GM18858 (cell line): ENCODE results near the gene WDFY4.

ENCODE experiments used
- ATAC-seq: cut with Tn5 transposase; IDR thresholded peaks from one replicate; pipeline ENCODE4 v1.9.1; 2021; ENCODE audit not compliant: unreplicated experiment

Gene WDFY4

GRCh38 chr10:48742891-48743860 is 58.5 kb downstream of the WDFY4 start:
- no peak for ATAC-seq

GRCh38 chr10:48744587-48744986 is 59.9 kb downstream of the WDFY4 start:
- ATAC-seq = peak; percentile 42

GRCh38 chr10:48745662-48746245 is 61.1 kb downstream of the WDFY4 start:
- ATAC-seq = no peak

GRCh38 chr10:48748573-48748972 is 63.9 kb downstream of the WDFY4 start:
- ATAC-seq = no peak

GRCh38 chr10:48749254-48749787 is 64.6 kb downstream of the WDFY4 start:
- no peak for ATAC-seq

GRCh38 chr10:48750019-48750418 is 65.3 kb downstream of the WDFY4 start:
- ATAC-seq = no peak

GRCh38 chr10:48750991-48751390 is 66.3 kb downstream of the WDFY4 start:
- no peak for ATAC-seq

- ATAC-seq = no peak
Measured at GRCh38 chr10:48751730-48752129, 67.1 kb downstream of the WDFY4 start.

- no peak for ATAC-seq
Measured at GRCh38 chr10:48758411-48758810, 73.7 kb downstream of the WDFY4 start.

- peak; percentile 75 for ATAC-seq
Measured at GRCh38 chr10:48759113-48759901, 74.6 kb downstream of the WDFY4 start.

- ATAC-seq = no peak
Measured at GRCh38 chr10:48760983-48761382, 76.3 kb downstream of the WDFY4 start.

GRCh38 chr10:48762064-48763042 is 77.7 kb downstream of the WDFY4 start:
- ATAC-seq = no peak

- no peak for ATAC-seq
Measured at GRCh38 chr10:48763403-48763965, 78.8 kb downstream of the WDFY4 start.

- no peak for ATAC-seq
Measured at GRCh38 chr10:48764486-48764885, 79.8 kb downstream of the WDFY4 start.

GRCh38 chr10:48765039-48765438 is 80.4 kb downstream of the WDFY4 start:
- no peak for ATAC-seq

GRCh38 chr10:48765527-48765926 is 80.9 kb downstream of the WDFY4 start:
- peak; percentile 39 for ATAC-seq

GRCh38 chr10:48767373-48768143 is 82.9 kb downstream of the WDFY4 start:
- ATAC-seq = no peak

- ATAC-seq = no peak
Measured at GRCh38 chr10:48768144-48768766, 83.6 kb downstream of the WDFY4 start.

- ATAC-seq = no peak
Measured at GRCh38 chr10:48768926-48769325, 84.3 kb downstream of the WDFY4 start.
